Calu3 (cell line): Measurements from ENCODE around the gene HBG2. TPM values are rescaled to one million over a fixed set of nuclear protein-coding genes. Genes with fewer than 3 reads are reported as not detected.

Source experiments
- BruUV-seq: library from RNA; stranded (reverse); fragments of 400-500 nt; replicated peaks from 2 replicates; lab custom pipeline; 2021; lab: Mats Ljungman, UMichigan
- CTCF ChIA-PET: fragments of 300-600 bp; sonication (Branson Sonifier 250); formaldehyde crosslinking; loops from one replicate; lab custom pipeline; 2022; ENCODE audit warnings: antibody characterized with exemption; lab: Charles Lee
- DNase-seq: peaks from one replicate; pipeline ENCODE4 v3.0.0; 2022
- H3K27ac Mint-ChIP-seq: one replicate; pipeline ENCODE4 v1.8.0; 2022; ENCODE audit warnings: mixed read lengths; ENCODE audit not compliant: unreplicated experiment
- H3K27me3 Mint-ChIP-seq: one replicate; pipeline ENCODE4 v1.8.0; 2022; ENCODE audit warnings: mixed read lengths; ENCODE audit not compliant: unreplicated experiment
- H3K36me3 Mint-ChIP-seq: one replicate; pipeline ENCODE4 v1.8.0; 2022; ENCODE audit warnings: mild to moderate bottlenecking, moderate library complexity, mixed read lengths; ENCODE audit not compliant: insufficient read depth, unreplicated experiment
- H3K4me1 Mint-ChIP-seq: one replicate; pipeline ENCODE4 v1.8.0; 2022; ENCODE audit warnings: mild to moderate bottlenecking, low read depth, mixed read lengths; ENCODE audit not compliant: unreplicated experiment
- H3K4me3 Mint-ChIP-seq: one replicate; pipeline ENCODE4 v1.8.0; 2022; ENCODE audit warnings: mild to moderate bottlenecking, low read depth, moderate library complexity, mixed read lengths; ENCODE audit not compliant: unreplicated experiment
- H3K9me3 Mint-ChIP-seq: one replicate; pipeline ENCODE4 v1.8.0; 2022; ENCODE audit warnings: low read depth, mixed read lengths; ENCODE audit not compliant: unreplicated experiment
- intact Hi-C: fragments of 100-400 bp; cut with micrococcal nuclease; formaldehyde crosslinking; loops from one replicate; pipeline ENCODE4 v1.10.0; 2022; ENCODE audit not compliant: unreplicated experiment
- total RNA-seq: library from RNA; stranded (reverse); gene quantifications from 2 replicates; pipeline ENCODE4 v1.2.3, GENCODE V29; 2022
- TF ChIP-seq, protein P1 (sequence below): fragments of 200-600 bp; IDR thresholded peaks from one replicate; pipeline ENCODE4 v1.8.0; 2022; ENCODE audit warnings: antibody characterized with exemption; ENCODE audit not compliant: unreplicated experiment

Gene HBG2
- total RNA-seq, 1 experiment from 2014 or later, result not detected

DNA sequence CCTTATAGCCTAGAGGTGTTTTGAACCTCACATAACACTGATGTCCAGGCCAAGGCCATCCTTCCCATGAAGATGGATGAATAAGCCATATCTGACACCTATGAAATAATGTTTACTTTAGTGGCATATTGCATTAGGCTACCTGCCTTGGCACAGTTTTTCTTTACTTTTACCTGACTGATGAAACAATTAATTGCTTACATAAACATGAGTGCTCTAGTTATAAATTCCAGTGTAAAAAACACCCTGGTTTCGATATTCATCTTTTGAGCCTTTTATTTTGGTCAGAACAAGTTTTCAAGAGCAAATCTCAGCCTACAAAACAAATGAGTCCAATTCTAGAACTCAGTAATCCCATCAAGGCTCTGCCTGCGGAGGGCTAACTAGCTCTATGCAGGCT, 22.1 kb upstream of the HBG2 start:
- BruUV-seq, result no TSS peak
- Mint-ChIP-seq H3K36me3 (no peaks in the 10 kb centered on the region), H3K4me3 (no peak overlapping the region), H3K27me3 (no peaks in the 10 kb centered on the region), H3K9me3 (no peaks in the 10 kb centered on the region), H3K27ac (no peak overlapping the region), H3K4me1 (peaks cover 8% of the 10 kb centered on the region)
- no peak for DNase-seq
- intact Hi-C loops, result no loop called here
- CTCF ChIA-PET, result interaction anchor here (0.6 to 0.7 kb wide), 2 partner anchors 356 to 827 kb away, joined by 3 to 5 read pairs; no protein-coding TSS in a partner anchor
- TF ChIP-seq, protein P1, sequence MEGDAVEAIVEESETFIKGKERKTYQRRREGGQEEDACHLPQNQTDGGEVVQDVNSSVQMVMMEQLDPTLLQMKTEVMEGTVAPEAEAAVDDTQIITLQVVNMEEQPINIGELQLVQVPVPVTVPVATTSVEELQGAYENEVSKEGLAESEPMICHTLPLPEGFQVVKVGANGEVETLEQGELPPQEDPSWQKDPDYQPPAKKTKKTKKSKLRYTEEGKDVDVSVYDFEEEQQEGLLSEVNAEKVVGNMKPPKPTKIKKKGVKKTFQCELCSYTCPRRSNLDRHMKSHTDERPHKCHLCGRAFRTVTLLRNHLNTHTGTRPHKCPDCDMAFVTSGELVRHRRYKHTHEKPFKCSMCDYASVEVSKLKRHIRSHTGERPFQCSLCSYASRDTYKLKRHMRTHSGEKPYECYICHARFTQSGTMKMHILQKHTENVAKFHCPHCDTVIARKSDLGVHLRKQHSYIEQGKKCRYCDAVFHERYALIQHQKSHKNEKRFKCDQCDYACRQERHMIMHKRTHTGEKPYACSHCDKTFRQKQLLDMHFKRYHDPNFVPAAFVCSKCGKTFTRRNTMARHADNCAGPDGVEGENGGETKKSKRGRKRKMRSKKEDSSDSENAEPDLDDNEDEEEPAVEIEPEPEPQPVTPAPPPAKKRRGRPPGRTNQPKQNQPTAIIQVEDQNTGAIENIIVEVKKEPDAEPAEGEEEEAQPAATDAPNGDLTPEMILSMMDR, result no peak

DNA sequence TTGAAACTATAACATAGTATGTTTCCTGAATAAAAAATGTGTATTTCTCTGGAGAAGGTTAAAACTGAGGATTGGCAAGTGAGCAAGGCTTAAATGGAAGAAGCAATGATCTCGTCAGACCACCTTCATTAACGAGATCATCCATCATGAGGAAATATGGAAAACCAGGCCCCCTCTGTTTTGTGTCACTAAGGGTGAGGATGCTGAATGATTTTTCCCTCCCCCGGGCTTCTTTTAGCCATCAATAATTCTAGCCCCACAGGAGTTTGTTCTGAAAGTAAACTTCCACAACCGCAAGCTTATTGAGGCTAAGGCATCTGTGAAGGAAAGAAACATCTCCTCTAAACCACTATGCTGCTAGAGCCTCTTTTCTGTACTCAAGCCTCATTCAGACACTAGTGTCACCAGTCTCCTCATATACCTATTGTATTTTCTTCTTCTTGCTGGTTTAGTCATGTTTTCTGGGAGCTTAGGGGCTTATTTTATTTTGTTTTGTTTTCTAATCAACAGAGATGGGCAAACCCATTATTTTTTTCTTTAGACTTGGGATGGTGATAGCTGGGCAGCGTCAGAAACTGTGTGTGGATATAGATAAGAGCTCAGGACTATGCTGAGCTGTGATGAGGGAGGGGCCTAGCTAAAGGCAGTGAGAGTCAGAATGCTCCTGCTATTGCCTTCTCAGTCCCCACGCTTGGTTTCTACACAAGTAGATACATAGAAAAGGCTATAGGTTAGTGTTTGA, 21.0 kb upstream of the HBG2 start:
- no TSS peak for BruUV-seq
- no peak overlapping the region for H3K4me3 Mint-ChIP-seq
- intact Hi-C loops, result no loop called here
- no peaks in the 10 kb centered on the region for H3K9me3 Mint-ChIP-seq
- no peaks in the 10 kb centered on the region for H3K27me3 Mint-ChIP-seq
- no peaks in the 10 kb centered on the region for H3K36me3 Mint-ChIP-seq
- CTCF ChIA-PET, result no interaction called here
- H3K27ac Mint-ChIP-seq, result no peak overlapping the region
- H3K4me1 Mint-ChIP-seq, result peaks cover 3% of the 10 kb centered on the region
- no peak for DNase-seq
- TF ChIP-seq, protein P1, result no peak

DNA sequence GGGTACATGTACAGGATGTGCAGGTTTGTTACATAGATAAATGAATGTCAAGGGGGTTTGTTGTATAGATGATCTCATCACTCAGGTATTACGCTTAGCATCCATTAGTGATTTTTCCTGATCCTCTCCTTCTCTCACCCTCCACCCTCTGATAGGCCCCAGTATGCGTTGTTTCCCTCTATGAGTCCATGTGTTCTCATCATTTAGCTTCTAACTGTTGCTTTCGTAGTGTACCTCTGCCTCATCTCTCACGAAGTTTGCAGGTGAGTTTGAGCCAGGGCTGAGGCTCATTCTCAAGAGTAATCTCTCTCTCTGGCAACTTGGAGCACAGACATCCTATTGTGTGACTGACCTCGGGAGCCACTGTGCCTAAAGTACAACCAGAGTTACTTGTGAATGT, 19.8 kb upstream of the HBG2 start:
- Mint-ChIP-seq H3K27me3 (peaks cover 9% of the 10 kb centered on the region), H3K36me3 (no peaks in the 10 kb centered on the region), H3K9me3 (no peaks in the 10 kb centered on the region), H3K27ac (no peak overlapping the region), H3K4me1 (no peaks in the 10 kb centered on the region), H3K4me3 (no peak overlapping the region)
- no peak for DNase-seq
- intact Hi-C loops, result no loop called here
- TF ChIP-seq, protein P1, result no peak
- no TSS peak for BruUV-seq
- CTCF ChIA-PET, result no interaction called here

DNA sequence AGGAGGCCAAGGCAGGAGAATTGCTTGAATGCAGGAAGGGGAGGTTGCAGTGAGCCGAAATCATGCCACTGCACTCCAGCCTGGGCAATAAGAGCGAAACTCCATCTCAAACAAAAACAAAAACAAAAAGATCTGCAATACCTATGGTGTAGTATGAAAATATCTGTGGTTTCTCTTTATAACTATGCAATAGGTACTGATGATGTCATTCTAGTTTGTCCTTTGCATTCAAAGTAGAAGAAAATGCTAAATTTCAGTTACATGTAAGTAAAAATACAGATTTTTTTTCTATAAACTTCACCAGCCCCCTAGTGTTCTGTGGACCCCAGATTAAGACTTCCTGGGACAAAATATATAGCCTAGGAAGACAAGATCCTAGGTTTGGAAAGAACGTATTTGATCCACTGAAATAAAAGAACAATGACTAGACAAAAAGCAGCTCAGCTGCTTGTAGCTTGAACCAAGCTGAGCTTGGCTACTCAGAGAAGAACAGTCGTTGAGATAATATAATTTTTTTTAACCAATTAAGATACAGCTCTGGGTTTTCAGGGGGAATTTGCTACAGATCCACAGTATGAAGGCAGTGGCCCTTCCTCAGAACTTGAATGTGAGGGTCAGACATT, 17.9 kb upstream of the HBG2 start:
- no TSS peak for BruUV-seq
- CTCF ChIA-PET, result no interaction called here
- no peak overlapping the region for H3K4me3 Mint-ChIP-seq
- no peaks in the 10 kb centered on the region for H3K36me3 Mint-ChIP-seq
- H3K27ac Mint-ChIP-seq, result no peak overlapping the region
- no peak for DNase-seq
- no peaks in the 10 kb centered on the region for H3K4me1 Mint-ChIP-seq
- TF ChIP-seq, protein P1, result no peak
- intact Hi-C loops, result no loop called here
- H3K9me3 Mint-ChIP-seq, result no peaks in the 10 kb centered on the region
- peaks cover 28% of the 10 kb centered on the region for H3K27me3 Mint-ChIP-seq
